GM13976 (cell line): Measurements from ENCODE around the gene GAPDH.

Experiments used
- DNase-seq: peaks from one replicate; pipeline ENCODE4 v3.0.0; 2012; ENCODE audit warnings: low spot score
- in situ Hi-C: fragments of 300-500 bp; cut with MboI; formaldehyde crosslinking; loops from one replicate; pipeline ENCODE4 v1.12.0; 2022; ENCODE audit warnings: low sequenced_read_pairs, mixed read lengths, inconsistent platforms; ENCODE audit not compliant: unreplicated experiment
- TF ChIP-seq, protein P1 (sequence below): IDR thresholded peaks from 2 replicates; pipeline ENCODE4 v1.5.1; 2012; ENCODE audit warnings: borderline replicate concordance, mild to moderate bottlenecking; ENCODE audit not compliant: insufficient read depth; ENCODE audit errors: extremely low read depth, missing control alignments, control extremely low read depth

GAPDH gene

DNA sequence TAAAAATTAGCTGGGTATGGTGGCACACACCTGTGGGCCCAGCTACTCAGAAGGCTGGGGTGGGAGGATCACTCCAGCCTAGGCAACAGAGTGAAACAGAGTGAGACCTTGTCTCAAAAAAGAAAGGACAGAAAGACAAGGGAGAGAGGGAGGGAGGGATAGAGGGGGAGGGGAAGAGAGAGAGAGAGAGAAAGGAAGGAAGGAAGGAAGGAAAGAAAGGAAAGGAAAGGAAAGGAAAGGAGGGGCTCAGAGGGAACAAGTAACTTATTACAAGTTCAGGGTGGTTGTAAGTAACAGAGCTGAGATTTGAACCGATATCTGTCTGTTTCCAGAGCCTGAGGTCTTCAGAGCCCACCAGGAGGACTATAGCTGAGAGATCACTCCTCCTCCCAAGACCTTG lies 13.2 kb downstream of the GAPDH start:
- TF ChIP-seq, protein P1, sequence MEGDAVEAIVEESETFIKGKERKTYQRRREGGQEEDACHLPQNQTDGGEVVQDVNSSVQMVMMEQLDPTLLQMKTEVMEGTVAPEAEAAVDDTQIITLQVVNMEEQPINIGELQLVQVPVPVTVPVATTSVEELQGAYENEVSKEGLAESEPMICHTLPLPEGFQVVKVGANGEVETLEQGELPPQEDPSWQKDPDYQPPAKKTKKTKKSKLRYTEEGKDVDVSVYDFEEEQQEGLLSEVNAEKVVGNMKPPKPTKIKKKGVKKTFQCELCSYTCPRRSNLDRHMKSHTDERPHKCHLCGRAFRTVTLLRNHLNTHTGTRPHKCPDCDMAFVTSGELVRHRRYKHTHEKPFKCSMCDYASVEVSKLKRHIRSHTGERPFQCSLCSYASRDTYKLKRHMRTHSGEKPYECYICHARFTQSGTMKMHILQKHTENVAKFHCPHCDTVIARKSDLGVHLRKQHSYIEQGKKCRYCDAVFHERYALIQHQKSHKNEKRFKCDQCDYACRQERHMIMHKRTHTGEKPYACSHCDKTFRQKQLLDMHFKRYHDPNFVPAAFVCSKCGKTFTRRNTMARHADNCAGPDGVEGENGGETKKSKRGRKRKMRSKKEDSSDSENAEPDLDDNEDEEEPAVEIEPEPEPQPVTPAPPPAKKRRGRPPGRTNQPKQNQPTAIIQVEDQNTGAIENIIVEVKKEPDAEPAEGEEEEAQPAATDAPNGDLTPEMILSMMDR: no peak
- no peak for DNase-seq
- in situ Hi-C loops: loop anchor here (10.0 kb wide), 1 partner anchor 123 kb away; no protein-coding TSS in a partner anchor

DNA sequence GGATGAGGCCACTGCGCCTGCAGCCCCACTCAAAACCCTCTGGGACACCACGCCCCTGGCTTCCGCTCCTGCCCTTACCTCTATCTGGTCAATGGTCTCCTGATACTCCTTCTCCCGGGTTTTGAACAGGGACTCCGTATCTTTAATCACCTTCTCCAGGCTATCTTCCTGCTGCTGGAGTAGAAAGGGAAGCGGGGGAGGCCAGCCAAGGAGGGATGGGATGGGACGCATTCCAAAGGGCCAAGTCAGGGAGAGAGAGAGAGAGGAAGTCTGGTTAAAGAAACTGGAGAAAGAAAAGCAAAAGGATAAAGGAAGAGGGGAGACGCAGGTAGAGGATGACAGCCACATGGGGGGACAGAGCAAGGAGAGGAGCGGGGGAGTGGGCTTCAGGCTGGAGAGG lies 13.7 kb downstream of the GAPDH start:
- in situ Hi-C loops: loop anchor here (10.0 kb wide), 1 partner anchor 123 kb away; no protein-coding TSS in a partner anchor
- DNase-seq: no peak
- TF ChIP-seq, protein P1: no peak

DNA sequence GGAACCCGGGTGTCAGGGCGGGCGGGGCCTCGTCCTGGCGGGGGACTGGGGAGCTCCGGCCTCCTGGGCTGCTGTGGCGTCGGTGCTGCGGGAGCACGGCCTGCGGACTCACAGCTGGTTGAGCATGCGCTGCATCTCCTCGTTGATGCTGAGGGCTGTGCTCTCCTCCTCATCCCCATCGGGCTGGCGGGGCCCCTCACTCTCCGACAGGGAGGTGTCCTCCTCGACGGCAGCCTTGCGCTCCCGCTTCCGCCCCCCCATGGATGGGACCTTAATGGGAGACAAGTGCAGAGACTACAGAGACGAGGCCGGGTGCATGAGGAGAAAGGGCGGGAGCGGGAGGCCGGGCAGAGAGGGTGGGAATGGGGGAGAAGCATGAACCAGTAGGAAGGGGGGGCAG lies 14.2 kb downstream of the GAPDH start:
- in situ Hi-C loops: loop anchor here (10.0 kb wide), 1 partner anchor 124 kb away; no protein-coding TSS in a partner anchor
- DNase-seq: no peak
- TF ChIP-seq, protein P1: no peak

DNA sequence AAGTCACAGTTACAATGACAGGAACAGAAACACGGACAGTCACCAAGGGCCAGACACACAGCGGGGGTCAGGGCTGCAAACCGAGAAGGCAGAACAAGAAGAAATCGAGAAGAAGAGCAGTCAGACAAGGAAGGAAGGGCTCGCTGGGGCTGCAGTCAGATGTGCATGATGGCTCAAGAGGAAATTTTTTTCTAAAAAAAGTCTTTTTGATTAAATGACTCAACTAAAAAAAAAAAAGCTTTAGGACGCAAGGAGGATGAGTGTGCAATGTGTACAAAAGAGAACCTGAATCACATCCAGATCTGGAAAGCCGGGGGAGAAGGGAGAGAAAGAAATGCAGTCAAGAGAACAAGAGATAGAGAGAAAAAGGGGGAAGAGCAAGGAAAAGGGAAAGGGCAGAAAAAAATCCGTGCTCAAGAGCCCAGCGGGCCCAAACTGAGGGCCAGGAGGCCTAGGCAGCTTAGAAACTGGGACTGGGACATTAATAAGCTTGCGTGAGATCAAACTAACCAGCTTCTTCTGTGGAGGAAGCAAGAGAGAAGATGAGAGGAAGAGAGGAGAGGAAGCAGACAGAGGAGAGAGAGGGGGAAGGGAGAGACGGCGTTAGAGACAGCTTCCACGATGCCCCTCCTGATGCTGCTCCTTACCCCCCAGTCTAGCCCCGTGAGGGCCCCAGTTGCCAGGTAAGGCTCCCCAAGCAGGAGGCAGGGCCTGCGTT lies 14.8 kb downstream of the GAPDH start:
- TF ChIP-seq, protein P1: no peak
- in situ Hi-C loops: loop anchor here (10.0 kb wide), 1 partner anchor 124 kb away; no protein-coding TSS in a partner anchor
- no peak for DNase-seq

DNA sequence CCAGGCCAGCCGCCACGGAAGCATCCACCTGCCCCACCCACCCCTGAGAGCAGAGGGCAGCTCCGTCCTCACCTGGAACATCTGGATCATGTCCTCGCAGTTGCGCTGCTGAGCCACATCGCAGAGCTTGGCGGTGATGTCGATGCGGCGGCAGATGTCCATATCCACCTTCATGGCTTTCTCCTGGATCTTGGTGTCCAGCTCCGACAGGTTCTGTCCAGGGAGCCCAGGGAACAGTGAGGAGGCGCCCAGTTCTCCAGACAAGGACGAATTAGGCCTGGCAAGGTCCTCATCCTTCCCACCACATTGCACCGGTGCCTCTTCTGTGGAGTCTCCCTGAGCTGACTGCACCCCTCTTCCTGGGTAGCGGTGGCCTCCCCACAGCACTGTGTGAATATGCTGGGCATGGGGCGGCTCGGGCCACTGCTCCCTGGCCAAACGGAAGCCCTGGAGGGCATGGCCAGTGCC lies 15.4 kb downstream of the GAPDH start:
- in situ Hi-C loops: loop anchor here (10.0 kb wide), 1 partner anchor 125 kb away; no protein-coding TSS in a partner anchor
- DNase-seq: no peak
- TF ChIP-seq, protein P1: no peak

DNA sequence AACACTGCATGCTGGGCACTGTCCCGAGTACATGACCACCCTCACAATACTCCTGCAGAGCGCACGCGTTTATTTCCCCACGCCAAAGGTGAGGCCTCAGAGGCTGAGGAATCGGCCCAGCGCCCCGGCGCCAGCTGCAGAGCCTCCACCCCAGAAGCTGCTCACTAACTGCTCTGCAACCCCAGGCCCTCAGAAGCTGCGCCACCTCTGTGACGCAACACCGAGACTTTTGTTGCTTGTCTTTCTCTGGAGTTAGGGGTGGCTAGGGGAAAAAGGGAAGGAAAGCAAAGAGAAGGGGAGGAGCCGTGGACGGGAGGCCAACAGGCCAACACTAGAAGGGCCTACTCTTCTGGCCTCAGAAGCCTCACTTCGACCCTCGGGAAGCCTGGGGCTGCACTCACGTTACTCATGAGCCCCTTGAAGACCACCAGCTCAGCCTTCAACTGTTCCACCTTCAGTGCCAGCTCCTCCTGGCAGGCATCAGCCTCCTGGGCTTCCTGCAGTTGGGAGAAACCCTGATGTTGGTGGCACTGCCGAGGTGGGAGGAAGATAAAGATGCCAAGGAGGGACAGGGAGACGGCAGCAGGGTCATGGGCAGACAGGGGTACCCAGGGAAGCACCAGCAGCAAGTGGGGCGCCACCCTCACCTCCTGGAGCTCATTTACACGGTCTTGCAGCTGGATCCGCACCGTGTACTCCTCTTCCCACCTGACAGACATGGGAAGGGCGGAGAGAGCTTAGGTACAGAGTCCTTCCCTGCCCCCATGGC lies 16.2 kb downstream of the GAPDH start:
- DNase-seq: no peak
- TF ChIP-seq, protein P1: no peak
- in situ Hi-C loops: no loop called here
